ENCODE data around the gene METTL1.
"Not testable (repeated sequence)": the region's sequence is repeated elsewhere in the genome, so short reads cannot be mapped to it uniquely, and the experiment has no call there.

METTL1 gene

GRCh38 chr12:57771873-57772428, at the start of gene METTL1:
Gene METTL1, minus strand, starts transcription at chr12:57772105. Its CDS starts 22 bp downstream, at chr12:57772083.
- peak; percentile 97 for DNase-seq

GRCh38 chr12:57821015-57821414, 49.1 kb upstream of the METTL1 start:
- DNase-seq: not testable (repeated sequence)

DNA sequence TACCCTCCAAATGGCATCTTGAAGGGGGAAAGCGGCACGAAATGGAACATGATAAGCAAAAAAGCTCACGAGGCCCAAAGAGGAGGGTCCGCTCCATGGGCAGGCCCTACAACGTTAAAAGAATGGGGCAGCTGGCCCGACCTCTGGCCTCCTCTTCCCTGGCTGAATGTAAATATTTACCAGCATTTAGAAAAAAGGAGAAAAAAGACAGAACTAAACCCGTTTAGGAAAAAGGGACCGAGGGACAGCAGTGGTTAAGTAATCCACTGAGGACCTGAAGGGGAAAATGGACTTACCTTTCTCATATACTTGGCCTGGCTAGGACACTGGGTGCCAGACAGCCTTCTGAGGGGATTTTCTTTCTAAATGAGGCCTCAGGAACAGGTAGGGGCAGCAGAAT, 48.2 kb upstream of the METTL1 start:
- not testable (repeated sequence) for DNase-seq

DNA sequence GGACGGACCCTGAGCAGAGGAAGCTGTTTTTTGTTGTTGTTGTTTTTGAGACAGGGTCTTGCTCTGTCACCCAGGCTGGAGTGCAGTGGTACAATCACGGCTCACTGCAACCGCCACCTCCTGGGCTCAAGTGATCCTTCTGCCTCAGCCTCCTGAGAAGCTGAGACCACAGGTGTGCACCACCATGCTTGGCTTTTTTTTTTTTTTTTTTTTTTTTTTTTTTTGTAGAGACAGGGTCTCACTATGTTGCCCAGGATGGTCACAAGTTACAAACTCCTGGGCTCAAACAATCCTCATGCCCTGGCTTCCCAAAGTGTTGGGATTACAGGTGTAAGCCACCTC, 46.1 kb upstream of the METTL1 start:
- DNase-seq: not testable (repeated sequence)

- no peak for DNase-seq
Measured at GRCh38 chr12:57817261-57817989, 45.5 kb upstream of the METTL1 start.

GRCh38 chr12:57816855-57817151, 44.9 kb upstream of the METTL1 start:
- peak; percentile 77 for DNase-seq

DNA sequence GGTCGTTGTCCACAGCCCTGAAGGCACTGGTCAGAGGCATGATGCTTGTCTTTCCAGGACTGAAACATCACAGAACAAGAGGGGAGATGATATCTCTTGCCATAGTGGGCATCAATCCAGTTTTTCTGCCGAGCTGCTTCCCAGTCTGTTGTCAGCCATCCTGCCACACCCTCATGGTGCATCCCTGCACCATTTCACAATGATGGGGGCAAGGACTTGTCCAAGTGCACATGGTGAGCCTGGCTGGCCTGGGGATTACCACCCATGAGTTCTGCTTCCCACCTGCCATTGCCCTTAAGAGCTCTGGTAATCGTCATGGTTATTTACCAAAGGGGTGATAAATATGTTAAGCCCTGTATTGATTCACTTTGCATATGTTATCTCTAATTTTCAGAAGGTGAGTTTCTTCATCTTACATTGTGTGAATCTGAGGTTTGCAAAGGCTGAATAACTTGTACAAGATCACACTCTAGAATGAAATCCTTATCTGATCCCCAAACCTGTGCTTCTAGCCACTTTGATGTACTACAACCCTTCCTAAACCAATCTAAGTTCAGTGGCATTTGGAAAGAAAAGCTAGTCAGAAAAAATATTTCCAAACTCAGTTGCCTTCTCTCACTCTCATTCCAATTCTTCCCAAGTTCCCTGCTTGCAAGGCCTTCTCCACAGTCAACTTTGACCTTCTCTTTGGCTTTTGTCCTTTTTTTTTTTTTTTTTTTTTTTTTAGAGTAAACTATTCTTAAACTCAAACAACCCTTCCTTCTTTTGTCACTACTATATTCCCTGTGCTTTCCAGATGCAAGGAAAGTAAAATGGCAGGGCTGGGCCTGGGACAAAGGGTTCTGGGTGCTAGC, 44.3 kb upstream of the METTL1 start:
- DNase-seq: no peak

DNA sequence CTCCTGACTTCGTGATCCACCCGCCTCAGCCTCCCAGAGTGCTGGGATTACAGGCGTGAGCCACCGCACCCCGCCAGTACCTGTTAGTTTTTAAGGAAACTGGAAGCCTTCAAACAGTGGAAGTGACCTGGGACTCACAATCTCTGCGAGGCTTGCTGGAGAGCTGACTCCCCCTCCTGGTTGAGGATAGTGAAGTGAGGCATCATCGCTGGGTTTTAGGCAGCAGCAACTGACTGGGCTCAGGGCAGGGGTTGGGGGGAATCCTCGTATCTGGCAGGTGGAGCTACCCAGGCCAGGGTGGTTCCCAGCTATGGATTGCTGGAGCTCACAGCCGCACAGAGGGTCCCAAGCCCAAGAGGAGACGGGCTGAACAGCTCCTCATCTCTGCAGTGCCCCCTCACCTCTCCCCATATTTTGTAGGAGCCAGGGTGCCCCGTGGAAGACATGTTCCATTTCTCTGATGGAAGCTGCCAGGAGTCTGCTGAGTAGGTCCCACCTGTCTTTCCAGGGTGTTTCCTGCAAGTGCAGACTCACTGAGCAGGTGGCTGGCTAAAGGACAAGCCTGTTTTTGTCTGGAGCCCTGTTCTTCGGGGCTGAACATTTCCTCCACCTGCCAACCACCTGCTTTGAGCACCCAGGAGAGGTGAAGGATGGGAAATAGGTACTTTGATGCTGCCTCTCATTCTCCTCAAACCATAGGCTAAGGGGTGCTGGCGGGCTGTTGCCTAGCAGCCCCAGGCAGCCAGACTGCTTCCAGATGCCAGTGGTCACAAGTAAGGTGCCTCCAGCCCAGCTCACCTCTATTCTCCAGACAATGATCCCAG, 43.5 kb upstream of the METTL1 start:
- no peak for DNase-seq

DNA sequence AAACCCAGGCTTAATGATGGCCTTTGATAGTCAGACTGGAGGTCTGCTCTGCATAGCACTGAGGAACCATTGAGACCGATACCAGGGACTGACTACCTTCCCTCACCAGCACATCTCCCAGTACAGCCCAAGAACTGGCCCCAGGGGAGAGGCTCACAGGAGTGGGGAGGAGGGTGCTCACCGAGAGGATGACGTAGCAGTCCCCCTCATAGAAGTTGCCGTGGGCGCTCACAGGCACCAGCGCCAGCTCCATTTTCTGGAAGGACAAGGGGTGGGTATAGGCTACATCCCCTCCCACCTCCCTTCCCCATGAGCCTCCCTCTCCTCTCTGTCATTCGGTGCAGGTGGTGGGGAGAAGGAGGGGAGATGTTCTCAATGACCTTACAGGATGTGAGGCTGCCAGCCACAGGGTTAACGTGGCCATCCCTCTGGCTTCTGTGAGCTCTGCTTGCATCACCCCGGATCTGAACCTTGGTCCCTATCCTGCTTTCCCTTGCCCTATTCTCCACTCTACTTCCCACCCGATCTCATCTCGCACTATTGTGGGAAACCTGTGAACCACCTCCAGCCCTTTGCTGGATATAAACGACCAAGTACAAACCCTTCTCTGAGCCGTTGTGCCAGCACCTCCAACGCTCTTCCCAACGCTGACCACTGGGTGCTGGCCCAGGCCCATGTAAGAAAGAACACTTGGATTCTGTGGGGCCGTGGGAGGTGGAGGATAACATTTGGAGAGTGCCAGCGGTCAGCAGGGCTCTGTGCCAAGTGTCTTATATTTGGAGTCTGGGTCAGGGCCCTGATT, 42.3 kb upstream of the METTL1 start:
- DNase-seq: no peak

DNA sequence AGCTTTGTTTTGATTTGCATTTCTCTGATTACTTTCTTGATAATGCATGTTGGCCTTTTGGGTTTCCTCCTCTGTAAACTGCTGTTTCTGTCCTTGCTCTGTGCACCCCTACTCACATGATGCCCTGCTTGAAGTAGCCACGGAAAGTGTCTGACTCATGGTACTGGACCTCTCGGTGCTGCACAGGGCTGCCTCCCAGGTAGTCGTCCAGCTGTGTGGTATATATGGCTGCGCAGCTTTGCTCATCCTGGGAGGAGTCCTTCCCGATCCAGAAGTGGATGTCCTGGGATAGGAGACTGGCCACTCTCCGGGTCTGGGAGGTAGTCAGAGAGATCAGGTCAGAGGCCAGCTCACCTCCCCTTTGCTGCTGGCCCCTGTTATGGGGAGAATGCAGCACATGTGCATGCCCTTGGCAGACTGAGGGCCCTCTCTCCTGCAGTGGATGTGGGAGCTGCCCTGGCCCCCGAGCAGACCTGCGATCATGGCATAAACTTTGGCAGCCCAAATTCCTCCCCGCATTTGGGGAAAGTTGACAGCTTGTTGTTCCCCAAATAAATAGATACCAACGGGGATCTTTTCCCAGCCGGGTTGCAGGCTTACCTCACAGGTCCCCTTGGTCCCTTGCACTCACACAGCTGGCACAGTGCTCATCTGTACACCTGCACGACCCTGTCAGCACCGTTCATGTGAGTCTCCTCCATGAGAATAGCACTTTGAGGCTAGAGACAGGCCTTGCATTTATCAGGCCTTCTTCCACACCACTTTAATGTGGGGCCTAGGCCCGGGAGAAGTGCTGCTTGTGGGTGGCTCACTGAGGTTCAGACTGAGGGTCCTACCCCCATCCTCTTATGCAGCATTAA, 41.4 kb upstream of the METTL1 start:
- no peak for DNase-seq

DNA sequence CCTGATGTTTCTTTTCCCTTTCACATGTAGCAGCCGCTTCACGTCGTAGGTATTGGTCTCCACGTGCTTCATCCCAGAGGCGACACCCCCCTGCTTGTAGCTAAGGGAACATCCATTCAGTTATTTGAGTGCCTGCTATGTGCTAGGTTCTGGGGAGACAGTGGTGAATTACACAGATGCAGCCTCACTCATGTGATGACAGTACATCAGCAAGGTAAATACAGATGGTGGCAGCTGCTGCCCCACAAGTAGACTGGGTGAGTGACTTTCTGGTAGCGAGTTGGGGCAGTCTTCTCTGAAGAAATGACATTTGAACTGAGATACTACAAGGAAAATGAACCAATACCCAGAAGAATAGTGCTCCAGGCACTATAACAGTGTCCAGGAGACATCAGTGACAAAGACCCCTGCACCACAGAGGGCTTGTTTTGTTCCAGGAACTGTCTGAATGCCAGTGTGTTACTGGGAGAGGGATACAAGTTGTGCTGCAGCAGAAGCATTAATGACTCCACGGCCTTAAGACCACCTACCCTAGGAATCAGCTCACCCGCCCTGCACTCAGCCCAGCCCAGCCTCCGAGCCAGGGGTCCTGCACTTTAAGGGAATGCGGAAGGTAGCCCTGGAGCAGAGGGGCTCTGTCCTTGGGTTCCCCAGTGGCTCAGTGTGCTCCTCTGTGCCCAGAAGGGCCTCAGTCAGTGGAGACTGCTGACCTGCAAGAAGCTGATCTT, 39.3 kb upstream of the METTL1 start:
- no peak for DNase-seq

DNA sequence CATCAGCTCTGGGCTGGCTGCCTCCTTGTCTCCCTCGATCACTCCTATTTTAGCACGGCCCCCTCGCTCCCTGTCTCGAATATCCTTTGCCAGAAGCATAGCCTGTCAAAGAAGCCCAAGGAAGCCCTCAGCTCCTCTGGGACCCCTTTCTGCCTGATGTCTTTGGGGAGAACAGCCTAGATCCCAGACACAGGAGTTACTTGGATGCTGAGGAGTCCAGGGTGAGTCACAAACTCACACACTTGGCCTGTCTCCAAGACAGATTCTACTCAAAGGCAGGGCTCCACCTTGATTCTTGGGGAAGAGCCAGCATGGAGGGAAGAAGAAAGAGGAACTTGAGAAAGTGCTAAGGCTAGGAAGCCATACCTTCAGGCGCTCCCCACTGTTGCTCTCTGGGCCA, 38.5 kb upstream of the METTL1 start:
- no peak for DNase-seq

- no peak for DNase-seq
Measured at GRCh38 chr12:57809425-57809824, 37.5 kb upstream of the METTL1 start.

DNA sequence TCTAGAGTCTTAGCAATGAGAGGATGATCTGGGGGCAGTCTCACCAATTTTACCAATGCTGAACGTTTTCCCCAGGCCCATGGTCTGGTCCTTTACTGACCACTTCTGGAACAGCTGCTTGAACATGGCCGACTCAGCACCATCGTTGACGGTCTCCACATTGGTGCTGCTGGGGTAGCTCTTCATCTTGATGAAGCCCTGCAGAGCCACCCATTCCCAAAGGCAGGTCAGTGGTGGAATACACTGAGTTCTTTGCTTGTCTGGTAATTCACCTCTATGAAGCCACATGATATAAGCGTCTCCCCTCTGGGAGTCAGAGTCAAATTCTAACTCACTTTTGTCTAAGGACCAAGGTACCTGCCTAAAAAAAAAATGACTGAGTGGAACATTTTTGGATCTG, 36.4 kb upstream of the METTL1 start:
- no peak for DNase-seq

DNA sequence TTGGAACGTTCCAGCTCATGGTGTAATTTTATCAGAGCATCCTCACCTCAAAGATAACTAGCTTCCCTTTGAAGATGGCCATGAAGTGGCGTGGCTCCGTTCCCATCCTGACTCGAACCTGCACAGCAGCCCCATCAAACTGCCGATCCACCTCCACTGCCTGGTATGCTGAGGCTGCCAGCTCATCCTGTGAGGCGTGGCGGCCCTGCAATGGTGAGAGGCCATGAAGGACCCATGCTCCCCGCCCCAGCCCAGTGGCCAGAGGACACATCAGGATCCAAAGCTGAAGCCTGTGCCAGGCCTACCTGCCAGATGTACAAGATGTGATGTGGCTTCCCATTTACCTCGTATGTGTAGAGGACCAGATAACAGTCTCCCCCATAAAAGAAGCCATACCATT, 35.4 kb upstream of the METTL1 start:
- no peak for DNase-seq

DNA sequence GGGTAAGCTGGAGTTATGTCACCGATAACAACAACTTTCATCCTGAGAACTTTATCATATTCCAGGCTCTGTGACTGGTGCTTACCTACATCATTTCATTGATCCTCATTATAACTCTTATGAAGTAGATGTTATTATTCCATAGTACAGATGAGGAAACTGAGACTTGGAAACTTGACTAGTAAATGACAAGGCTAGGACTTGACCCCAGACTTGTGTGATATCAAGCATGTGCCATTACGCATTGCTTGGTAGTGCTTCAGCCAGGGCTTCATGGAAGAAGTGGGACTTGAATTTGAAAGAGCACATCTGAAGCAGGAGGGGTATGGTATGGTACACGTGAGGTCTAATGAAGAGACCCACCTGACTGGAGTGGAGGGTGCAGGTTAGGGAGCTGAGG, 34.8 kb upstream of the METTL1 start:
- no peak for DNase-seq

DNA sequence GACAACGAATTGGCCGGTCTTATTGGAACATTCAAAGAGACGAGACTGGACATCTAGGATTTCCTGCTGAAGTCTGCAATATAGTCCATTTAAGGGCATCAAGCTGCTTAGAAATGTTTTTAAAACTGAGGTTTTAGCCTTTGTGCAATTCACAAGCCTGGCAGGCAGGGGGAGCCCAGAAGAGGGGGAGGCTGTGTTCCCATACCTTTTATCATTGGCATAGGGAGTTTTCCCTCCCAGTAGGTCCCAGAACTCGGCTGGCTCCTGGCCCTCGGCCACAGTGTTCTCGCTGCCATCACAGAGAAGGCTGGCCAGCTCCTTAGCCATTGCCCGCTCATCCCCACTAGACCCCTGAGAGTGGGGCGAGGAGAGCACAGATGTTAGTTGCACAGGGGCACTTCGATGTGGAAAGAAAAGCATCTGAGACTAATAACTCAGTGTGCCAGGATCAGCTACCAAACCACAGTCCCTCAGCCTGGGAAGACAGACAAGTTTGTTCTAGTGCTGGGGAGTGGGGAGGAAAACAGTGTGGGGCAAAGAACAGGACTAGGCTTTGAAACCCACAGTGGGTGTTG, 31.5 kb upstream of the METTL1 start:
- DNase-seq: peak; percentile 44

GRCh38 chr12:57802607-57803006, 30.7 kb upstream of the METTL1 start:
- DNase-seq: no peak

- DNase-seq: no peak
Measured at GRCh38 chr12:57800965-57801364, 29.1 kb upstream of the METTL1 start.

DNA sequence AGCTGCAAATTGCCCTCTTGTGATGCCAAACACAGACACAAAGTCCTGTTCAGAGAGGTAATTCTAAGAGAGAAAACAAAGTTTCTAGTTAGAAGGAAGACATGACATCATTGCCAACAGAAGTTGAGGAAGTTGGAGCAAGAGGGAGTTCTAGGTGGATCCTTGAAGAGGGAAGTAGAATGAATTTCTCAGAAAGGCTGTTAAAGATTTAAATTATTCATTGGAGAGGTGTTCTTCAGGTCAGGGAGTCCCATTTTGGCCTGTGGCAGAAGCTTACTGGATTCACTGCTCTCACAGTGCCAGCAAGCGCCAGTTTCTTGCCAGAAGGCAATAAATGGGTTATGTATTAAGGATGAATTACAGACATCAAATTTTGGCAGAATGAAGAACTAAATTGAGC, 26.0 kb upstream of the METTL1 start:
- peak; percentile 67 for DNase-seq

All from suppressor macrophage treated with lipopolysaccharide for 4 hours (primary cell).